Coronary artery (tissue), 2 donors: ENCODE measurements around the gene KLK13.

ENCODE experiments used
- DNase-seq: peaks from one replicate; pipeline ENCODE4 v3.0.0-alpha.2; 2017; ENCODE audit warnings: low spot score
- H3K27ac ChIP-seq, 2 donors: fragments of 200-600 bp; sonication (generic); one replicate each; pipeline ENCODE4 v1.5.1; 2016 to 2019
- H3K4me3 ChIP-seq: fragments of 200-600 bp; sonication (generic); 2 replicates; pipeline ENCODE4 v1.5.1; 2016; ENCODE audit warnings: mild to moderate bottlenecking, moderate library complexity
- TF ChIP-seq, protein P1 (sequence below): fragments of 200-600 bp; sonication (generic); IDR thresholded peaks from one replicate; pipeline ENCODE4 v1.5.1; 2019; ENCODE audit warnings: antibody characterized with exemption

The KLK13 gene

GRCh38 chr19:51016798-51017683, 47.9 kb downstream of the KLK13 start:
- Histone ChIP-seq H3K27ac (no peak overlapping the region), H3K4me3 (peak overlapping the region; percentile 53)
- DNase-seq, result no peak
- TF ChIP-seq, protein P1, sequence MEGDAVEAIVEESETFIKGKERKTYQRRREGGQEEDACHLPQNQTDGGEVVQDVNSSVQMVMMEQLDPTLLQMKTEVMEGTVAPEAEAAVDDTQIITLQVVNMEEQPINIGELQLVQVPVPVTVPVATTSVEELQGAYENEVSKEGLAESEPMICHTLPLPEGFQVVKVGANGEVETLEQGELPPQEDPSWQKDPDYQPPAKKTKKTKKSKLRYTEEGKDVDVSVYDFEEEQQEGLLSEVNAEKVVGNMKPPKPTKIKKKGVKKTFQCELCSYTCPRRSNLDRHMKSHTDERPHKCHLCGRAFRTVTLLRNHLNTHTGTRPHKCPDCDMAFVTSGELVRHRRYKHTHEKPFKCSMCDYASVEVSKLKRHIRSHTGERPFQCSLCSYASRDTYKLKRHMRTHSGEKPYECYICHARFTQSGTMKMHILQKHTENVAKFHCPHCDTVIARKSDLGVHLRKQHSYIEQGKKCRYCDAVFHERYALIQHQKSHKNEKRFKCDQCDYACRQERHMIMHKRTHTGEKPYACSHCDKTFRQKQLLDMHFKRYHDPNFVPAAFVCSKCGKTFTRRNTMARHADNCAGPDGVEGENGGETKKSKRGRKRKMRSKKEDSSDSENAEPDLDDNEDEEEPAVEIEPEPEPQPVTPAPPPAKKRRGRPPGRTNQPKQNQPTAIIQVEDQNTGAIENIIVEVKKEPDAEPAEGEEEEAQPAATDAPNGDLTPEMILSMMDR, result no peak

- Histone ChIP-seq H3K4me3 (no peak overlapping the region), H3K27ac (no peak overlapping the region)
- TF ChIP-seq, protein P1, result no peak
Measured at GRCh38 chr19:51015691-51016267, 49.1 kb downstream of the KLK13 start.

DNA sequence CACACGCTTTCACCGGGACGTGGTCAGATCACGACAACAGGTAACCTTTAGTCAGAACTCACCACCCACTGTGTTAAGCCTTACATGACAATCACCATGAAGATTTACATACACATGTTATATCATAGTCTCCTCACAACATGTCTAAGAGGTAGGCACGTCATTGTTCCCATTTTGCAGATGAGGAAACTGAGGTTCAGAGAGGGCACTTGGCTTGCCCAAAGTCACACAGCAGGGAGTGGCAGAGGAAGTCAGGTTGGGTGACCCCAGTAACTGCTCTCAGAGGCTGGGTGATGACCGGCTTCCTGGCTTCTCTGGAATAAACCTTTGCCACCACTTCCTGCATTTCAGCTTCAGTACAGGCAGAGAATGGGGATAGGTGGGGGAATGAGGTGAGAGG, 50.6 kb downstream of the KLK13 start:
- no peak overlapping the region for H3K4me3 ChIP-seq
- TF ChIP-seq, protein P1, result no peak
- no peak overlapping the region for H3K27ac ChIP-seq
- no peak for DNase-seq

More at GRCh38 chr19:51015691-51016267, 49.1 kb downstream of the KLK13 start:
- DNase-seq, result no peak

DNA sequence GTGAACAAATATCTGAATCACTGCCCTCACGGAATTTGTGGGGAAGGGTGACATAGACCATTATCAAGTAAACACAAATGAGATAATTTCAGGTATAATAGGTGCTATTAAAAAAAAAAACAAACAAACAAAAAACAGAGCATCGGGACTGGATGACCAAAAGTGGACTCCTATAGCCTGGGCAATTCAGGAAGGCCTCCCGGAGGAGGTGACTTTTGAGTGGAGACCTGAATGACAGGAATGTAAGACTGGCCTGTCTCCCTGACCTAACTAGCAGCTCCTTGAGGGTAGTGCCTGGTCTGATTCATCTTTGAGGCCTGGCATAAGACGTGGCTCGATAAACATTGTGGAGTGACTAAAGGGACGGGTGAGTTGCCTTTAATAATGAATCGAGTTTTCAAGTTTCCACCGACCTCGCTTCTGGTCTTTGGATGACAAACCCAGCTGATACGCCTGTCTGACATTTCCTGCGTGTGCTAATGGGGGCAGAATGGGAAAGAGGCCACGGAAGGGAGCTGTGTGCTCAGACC, 52.2 kb downstream of the KLK13 start:
- DNase-seq, result no peak
- no peak overlapping the region for H3K27ac ChIP-seq
- TF ChIP-seq, protein P1, result no peak
- H3K4me3 ChIP-seq, result no peak overlapping the region

DNA sequence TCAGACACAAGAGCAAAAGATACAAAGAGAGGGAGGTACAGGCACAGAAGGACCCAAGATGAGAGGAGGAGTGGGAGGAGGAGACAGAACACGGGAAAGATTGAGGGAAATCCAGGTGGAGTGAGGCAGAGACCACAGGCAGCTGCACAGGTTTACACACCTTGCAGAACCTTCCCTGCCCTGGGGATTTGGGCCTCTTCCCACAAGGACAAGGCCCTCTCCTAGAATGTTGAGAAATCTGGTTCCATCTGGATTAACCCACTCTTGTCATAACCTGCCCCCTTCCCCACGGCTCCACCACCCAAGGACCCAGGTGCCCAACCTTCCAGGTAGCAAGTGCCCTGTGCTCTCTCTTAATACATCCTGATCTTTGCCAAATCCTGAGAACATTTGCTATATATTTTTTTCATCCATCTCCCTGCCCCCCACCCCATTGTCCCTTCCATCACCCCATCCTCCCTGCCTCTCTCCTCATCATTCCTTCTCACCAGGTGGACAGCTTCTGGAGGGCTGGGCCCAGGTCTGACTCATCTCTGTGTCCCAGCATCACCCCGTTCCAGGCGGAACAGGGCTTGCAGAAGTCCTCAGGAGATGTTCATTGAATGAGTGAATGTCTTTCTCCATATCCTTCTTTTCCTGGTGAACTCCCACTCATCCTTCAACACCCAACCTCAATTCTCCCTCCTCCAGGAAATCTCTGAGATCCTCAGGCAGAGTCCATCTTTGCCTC, 54.7 kb downstream of the KLK13 start:
- TF ChIP-seq, protein P1, result no peak
- no peak overlapping the region for H3K27ac ChIP-seq
- no peak overlapping the region for H3K4me3 ChIP-seq
- DNase-seq, result no peak

GRCh38 chr19:51009061-51009891, 55.6 kb downstream of the KLK13 start:
- no peak overlapping the region for H3K27ac ChIP-seq
- no peak overlapping the region for H3K4me3 ChIP-seq
- no peak for DNase-seq
- TF ChIP-seq, protein P1, result no peak
